H54 (cell line): Measurements from ENCODE around the gene INF2.
"Not testable (repeated sequence)": the region's sequence is repeated elsewhere in the genome, so short reads cannot be mapped to it uniquely, and the experiment has no call there.

ENCODE experiments used
- DNase-seq: peaks from one replicate; pipeline ENCODE4 v3.0.0; 2011; ENCODE audit warnings: low spot score, mixed read lengths; ENCODE audit not compliant: insufficient read length
- FAIRE-seq: peaks from 3 replicates; lab custom pipeline; 2011; peaks lifted over from hg19 to GRCh38; lab: Jason Lieb, UNC
- POLR2A ChIP-seq: IDR thresholded peaks from 2 replicates; pipeline ENCODE4 v1.6.1; 2011; ENCODE audit warnings: low read depth, mild to moderate bottlenecking, low read length

Gene INF2

GRCh38 chr14:104749111-104749649, 59.8 kb downstream of the INF2 start:
- DNase-seq, result no peak
- TF ChIP-seq POLR2A, result no peak
- peak; percentile 48 for FAIRE-seq

- TF ChIP-seq POLR2A, result no peak
- FAIRE-seq, result peak; percentile 27
- no peak for DNase-seq
Observed at GRCh38 chr14:104750056-104750752, 60.8 kb downstream of the INF2 start.

GRCh38 chr14:104750753-104751057, 61.3 kb downstream of the INF2 start:
- not testable (repeated sequence) for FAIRE-seq, DNase-seq

GRCh38 chr14:104751539-104752422, 62.4 kb downstream of the INF2 start:
- FAIRE-seq (no peak), DNase-seq (no peak)
- TF ChIP-seq POLR2A, result no peak

- DNase-seq, result peak; percentile 95
- TF ChIP-seq POLR2A, result no peak
- FAIRE-seq, result no peak
Observed at GRCh38 chr14:104752423-104752734, 63.0 kb downstream of the INF2 start.

GRCh38 chr14:104752735-104753527, 63.5 kb downstream of the INF2 start, which contains the start of gene SIVA1:
Gene SIVA1 (plus strand): TSS chr14:104753147. CDS start chr14:104753202, 55 bp downstream.
- peak; percentile 95 for FAIRE-seq
- peak; percentile 99 for DNase-seq
- TF ChIP-seq POLR2A, result peak; percentile 73

- FAIRE-seq (no peak), DNase-seq (no peak)
- no peak for TF ChIP-seq POLR2A
Observed at GRCh38 chr14:104753528-104754212, 64.3 kb downstream of the INF2 start.

- DNase-seq (no peak), FAIRE-seq (no peak)
- no peak for TF ChIP-seq POLR2A
Observed at GRCh38 chr14:104754213-104754851, 64.9 kb downstream of the INF2 start.

GRCh38 chr14:104755621-104756020, 66.2 kb downstream of the INF2 start:
- TF ChIP-seq POLR2A, result no peak
- FAIRE-seq (no peak), DNase-seq (no peak)

GRCh38 chr14:104756477-104757237, 67.2 kb downstream of the INF2 start:
- DNase-seq (no peak), FAIRE-seq (no peak)
- TF ChIP-seq POLR2A, result no peak

GRCh38 chr14:104757238-104757585, 67.8 kb downstream of the INF2 start:
- FAIRE-seq, result no peak
- TF ChIP-seq POLR2A, result no peak
- DNase-seq, result no peak

- FAIRE-seq, result no peak
- TF ChIP-seq POLR2A, result no peak
- DNase-seq, result no peak
Observed at GRCh38 chr14:104757681-104758392, 68.4 kb downstream of the INF2 start.
